GM12873 (cell line): ENCODE data around the gene IGLL1.

Source experiments
- TF ChIP-seq, protein P1 (sequence below): IDR thresholded peaks from 2 replicates; pipeline ENCODE4 v1.5.1; 2012; ENCODE audit warnings: low read depth, mild to moderate bottlenecking, moderate library complexity, low read length, control low read depth; ENCODE audit not compliant: insufficient read depth; ENCODE audit errors: missing control alignments

Gene IGLL1

DNA sequence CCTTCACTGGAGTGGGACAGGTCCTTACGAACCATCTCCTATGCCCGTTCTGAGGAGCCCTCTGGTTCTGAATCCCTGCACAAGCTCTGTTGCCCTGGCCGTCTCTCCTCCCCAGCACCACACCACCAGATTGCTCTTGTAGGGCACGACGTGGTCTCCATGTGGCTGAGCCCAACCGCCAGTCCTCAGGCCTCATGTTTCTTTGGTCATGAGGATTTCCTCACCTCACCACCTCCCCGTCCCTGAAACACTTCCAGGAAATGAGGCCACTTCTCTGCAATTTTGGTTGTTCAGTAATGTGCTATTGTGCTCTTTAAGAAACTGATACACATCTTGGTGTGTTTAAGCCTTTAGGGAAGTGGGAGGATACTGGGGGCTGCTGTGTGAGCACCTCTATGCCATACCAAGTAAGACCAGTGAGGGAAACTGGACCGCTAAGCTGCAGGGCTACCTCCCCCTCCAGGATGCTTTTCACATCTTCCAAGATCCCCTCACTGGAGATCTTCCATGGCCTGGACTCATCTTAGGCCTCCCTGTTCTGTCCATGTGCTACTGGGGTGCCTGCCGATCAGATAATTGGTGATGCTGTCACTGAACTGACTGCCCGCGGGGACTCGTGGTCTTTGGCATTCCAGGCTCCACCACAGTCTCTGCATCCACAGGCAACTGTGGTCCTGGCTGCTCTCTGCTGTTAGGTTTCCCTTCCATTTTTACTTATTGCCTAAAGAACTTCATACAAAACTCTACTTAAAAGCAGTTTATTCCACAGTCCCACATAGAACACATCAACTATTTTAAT is 30.1 kb upstream of the IGLL1 start:
- TF ChIP-seq, protein P1, sequence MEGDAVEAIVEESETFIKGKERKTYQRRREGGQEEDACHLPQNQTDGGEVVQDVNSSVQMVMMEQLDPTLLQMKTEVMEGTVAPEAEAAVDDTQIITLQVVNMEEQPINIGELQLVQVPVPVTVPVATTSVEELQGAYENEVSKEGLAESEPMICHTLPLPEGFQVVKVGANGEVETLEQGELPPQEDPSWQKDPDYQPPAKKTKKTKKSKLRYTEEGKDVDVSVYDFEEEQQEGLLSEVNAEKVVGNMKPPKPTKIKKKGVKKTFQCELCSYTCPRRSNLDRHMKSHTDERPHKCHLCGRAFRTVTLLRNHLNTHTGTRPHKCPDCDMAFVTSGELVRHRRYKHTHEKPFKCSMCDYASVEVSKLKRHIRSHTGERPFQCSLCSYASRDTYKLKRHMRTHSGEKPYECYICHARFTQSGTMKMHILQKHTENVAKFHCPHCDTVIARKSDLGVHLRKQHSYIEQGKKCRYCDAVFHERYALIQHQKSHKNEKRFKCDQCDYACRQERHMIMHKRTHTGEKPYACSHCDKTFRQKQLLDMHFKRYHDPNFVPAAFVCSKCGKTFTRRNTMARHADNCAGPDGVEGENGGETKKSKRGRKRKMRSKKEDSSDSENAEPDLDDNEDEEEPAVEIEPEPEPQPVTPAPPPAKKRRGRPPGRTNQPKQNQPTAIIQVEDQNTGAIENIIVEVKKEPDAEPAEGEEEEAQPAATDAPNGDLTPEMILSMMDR: no peak

DNA sequence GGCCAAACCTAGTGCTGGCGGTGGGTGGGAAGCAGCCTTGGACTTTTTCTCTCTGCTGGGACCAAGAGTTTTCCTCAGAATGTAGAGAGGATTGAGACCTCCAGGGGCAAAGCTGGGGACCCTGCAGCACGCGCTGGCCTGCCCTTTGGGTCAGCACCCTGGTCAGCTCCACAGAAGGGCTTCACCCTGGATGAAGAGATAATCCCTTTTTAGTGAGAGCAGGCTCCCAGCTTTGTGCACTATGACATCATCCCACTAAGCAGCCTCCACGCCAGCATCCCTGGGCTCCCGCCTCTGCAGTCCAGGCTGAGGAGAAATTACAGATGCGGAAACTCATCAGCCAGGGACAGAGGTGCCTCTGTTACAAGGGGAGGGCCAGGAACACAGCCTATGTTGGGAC is 28.5 kb upstream of the IGLL1 start:
- TF ChIP-seq, protein P1: no peak

DNA sequence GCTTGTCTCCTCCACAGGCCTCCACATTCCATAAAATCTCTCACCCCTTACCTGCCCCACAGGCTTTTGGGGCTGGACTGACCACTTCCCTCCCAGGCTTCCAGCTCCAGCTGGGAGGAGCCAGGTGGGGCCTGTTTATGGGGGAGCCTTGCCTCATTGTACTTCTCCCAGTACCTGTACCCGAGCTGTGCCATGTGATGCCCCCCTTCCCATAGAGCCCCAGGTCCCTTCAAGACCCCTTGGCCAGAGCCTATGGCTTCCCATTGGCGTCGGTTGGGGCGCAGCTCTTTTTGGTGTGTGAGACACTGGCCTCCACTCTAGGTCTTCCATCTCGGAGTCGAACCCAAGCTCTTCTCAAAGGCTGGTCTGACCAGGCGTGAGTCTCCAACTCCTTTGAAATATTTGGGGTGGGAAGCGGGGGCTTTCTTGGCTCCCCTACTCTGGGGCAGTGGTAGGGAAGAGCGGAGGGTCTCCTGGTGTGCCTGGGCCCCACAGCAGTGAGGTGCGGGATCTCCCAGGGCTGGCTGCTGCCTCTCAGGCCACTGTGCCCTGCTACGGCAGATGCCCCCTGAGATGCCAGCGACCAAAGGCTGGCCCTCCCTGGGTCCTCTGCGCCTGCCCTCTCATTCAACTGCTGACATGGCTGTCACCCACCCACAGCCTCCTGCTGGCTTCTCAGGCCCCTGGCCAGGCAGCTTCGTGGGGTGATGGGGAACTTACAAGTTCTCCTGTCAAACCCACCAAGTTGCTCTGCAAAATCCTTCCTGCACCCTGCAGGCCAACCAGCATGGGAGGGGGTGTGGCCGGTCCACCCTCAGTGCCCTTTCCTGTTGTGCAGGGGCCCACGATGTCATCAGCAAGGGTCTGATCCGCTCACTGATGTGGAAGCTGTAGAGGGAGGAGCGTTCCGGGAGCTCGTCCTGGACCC is 26.4 kb upstream of the IGLL1 start:
- TF ChIP-seq, protein P1: no peak

DNA sequence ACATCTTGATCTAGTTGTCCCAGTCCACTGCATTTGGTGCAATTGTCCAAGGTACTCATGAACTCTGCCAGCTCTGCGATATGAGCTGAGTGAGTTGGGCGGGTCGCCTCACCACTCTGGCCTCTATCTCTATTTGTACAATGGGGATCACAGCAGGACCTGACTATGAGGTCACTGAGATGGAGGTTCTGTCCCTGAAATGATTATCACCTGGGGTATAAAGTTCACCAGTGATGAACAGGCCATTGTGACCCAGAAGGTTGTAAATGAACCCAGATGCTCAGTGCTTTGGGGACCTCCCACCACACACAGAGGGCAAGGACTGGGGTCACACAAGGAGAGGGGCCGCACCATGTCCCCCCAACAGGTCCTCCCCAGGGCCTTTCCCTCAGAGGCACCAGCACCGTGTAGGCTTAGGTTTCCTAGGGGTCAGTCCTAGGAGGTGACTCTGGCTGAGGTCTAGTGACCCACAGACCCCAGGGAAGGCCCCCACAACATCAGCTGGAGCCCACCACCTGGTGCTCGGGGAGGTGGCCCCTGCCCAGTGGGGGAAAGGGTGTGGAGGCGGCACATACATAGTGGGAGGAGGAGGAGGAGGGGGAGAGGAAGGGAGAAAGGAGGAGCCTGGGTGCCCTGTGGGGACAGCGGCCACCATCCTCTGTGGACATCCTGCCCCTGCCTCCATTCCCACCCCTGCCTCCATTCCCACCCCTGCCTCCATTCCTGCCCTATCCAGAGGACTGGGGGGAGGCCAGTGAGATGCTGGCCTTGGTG is 25.0 kb upstream of the IGLL1 start:
- TF ChIP-seq, protein P1: no peak

DNA sequence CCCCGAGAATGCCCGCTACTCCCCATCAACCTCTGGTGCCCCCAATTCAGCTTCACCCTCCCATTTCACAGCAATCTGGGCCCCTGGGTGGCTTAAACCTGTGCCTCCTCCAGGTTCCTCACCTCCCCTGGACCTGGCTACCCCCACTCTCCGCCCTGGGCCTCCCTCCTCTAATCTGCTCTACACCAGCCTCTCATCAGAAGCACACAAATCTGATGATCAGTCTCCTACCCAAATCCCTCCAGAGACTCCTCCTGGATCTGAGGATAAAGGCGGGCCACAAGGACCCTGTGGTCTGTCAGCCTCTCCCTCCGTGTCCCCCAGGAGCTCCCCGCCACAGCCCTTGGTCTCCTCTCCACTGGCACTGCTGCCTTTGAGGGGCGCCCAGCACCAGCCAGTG is 23.2 kb upstream of the IGLL1 start:
- TF ChIP-seq, protein P1: no peak

DNA sequence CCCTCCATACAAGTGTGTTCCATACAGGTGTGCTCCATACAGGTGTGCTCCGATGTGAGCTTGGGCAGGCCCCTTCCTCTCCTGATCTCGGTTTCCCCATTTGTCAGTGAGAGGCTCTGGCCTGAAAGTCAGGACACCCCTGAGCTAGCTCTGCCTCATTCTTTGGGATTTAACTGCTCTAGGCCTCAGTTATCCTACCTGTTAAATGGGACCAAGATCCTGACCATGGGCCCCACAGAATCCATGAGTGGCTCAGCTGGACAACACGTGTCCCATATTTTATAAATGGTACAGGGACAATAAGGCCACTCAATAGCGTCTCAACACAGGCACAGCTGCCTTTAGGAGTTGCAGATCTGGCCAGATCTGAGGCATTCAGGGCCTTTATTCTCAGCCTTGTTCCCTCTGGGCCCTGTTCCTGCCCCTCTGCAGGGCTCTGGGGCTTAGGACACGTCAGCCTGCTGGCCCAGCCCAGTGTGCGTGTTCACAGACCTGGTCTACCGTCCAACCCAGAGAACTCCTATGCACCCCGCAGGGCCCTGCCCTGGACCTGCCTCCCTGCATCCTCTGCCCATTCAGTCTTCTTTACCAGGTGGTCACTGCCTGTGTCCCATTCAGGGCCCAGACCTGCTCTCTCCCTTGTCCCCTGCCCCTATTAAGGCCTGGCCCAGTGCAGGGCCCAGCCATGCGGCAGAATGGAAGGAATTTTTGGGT is 18.9 kb upstream of the IGLL1 start:
- TF ChIP-seq, protein P1: no peak

DNA sequence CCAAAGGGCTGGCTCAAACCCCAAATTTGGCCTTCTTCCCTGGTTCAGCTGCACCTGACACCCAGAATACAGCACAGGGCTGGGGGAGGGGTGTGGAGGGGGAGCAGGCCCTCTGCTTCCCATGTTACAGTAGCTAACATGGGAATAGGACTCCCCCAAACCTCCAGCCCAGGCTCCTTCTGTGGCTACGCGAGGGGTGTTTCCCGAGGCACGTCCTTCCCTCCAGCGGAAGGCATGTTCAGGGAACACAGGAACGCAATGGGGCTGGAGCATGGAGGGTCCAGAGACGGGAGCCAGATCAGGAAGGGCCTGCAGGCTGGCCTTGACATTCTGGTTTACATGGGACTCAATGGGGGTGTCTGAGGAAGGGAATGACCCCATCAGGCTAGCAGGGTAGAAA is 11.8 kb upstream of the IGLL1 start:
- TF ChIP-seq, protein P1: no peak
